ACHN (cell line): ENCODE measurements around the gene IQCH.

Experiments used
- DNase-seq: peaks from one replicate; pipeline ENCODE4 v3.0.0-alpha.2; 2015
- in situ Hi-C: cut with HindIII; loops from 2 replicates; pipeline ENCODE4 v1.10.0; 2017; ENCODE audit warnings: low sequenced_read_pairs, low pct_ligation_motif_present, low pct_unique_long_range_greater_than_20kb

The IQCH gene

GRCh38 chr15:67504056-67504455, 249.5 kb downstream of the IQCH start:
- in situ Hi-C loops = no loop called here
- no peak for DNase-seq

- no peak for DNase-seq
- in situ Hi-C loops = no loop called here
Measured at GRCh38 chr15:67504796-67505195, 250.2 kb downstream of the IQCH start.

- no peak for DNase-seq
- in situ Hi-C loops = no loop called here
Measured at GRCh38 chr15:67505675-67506572, 251.3 kb downstream of the IQCH start.

- DNase-seq = no peak
- in situ Hi-C loops = no loop called here
Measured at GRCh38 chr15:67506775-67507747, 252.5 kb downstream of the IQCH start.

GRCh38 chr15:67508407-67508806, 253.8 kb downstream of the IQCH start:
- in situ Hi-C loops = no loop called here
- no peak for DNase-seq

- DNase-seq = no peak
- in situ Hi-C loops = no loop called here
Measured at GRCh38 chr15:67509918-67510317, 255.3 kb downstream of the IQCH start.

- in situ Hi-C loops = no loop called here
- DNase-seq = peak; percentile 65
Measured at GRCh38 chr15:67510597-67511190, 256.1 kb downstream of the IQCH start.

- DNase-seq = no peak
- in situ Hi-C loops = no loop called here
Measured at GRCh38 chr15:67511606-67512005, 257.0 kb downstream of the IQCH start.

- no peak for DNase-seq
- in situ Hi-C loops = no loop called here
Measured at GRCh38 chr15:67512140-67512539, 257.6 kb downstream of the IQCH start.

GRCh38 chr15:67512933-67513714, 258.5 kb downstream of the IQCH start:
- in situ Hi-C loops = no loop called here
- no peak for DNase-seq

- in situ Hi-C loops = no loop called here
- no peak for DNase-seq
Measured at GRCh38 chr15:67515090-67515489, 260.5 kb downstream of the IQCH start.

- in situ Hi-C loops = no loop called here
- no peak for DNase-seq
Measured at GRCh38 chr15:67515557-67515956, 261.0 kb downstream of the IQCH start.

GRCh38 chr15:67520321-67521028, 265.9 kb downstream of the IQCH start:
- in situ Hi-C loops = no loop called here
- peak; percentile 5 for DNase-seq

- peak; percentile 80 for DNase-seq
Measured at GRCh38 chr15:67521029-67521782, 266.6 kb downstream of the IQCH start, which contains the start of gene C15orf61. Gene C15orf61 (plus strand): TSS chr15:67521131. CDS start chr15:67521249, 118 bp downstream.

GRCh38 chr15:67521783-67522568, 267.4 kb downstream of the IQCH start:
- no peak for DNase-seq
- in situ Hi-C loops = no loop called here

More at GRCh38 chr15:67521029-67521782, 266.6 kb downstream of the IQCH start, which contains the start of gene C15orf61:
- in situ Hi-C loops = no loop called here

GRCh38 chr15:67523330-67523729, 268.7 kb downstream of the IQCH start:
- in situ Hi-C loops = no loop called here
- no peak for DNase-seq
